Measurements from ENCODE around the gene RABEP2. TPM values are rescaled to one million over a fixed set of nuclear protein-coding genes. Genes with fewer than 3 reads are reported as not detected.

RABEP2 gene
- total RNA-seq, 1 experiment from 2014 or later = 17.5 TPM

DNA sequence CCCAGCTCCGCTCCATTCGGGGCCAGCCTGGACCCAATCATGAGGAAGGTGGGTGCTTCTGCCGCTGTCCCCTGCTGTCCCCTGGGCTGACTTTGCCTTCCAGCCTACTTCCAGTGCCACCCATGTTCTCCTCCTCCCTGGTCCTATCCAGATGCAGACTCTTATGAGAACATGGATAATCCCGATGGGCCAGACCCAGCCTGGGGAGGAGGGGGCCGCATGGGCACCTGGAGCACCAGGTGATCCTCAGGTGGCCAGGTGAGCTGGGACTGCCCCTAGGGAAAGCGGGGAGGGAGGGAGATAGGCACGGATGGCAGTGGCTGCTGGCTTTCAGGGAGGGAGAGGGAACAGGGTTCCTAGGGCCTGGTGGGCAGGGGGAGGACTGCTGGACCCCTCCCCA, 13.7 kb upstream of the RABEP2 start:
- no peak overlapping the region for H3K23ac ChIP-seq (ENCODE audit: insufficient read length, low read depth, low read length)
- H3K27me3 ChIP-seq (ENCODE audit: insufficient read depth, low read length) = no peaks in the 10 kb centered on the region
- Mint-ChIP-seq H3K9me3 (no peaks in the 10 kb centered on the region), H3K36me3 (ENCODE audit: insufficient read depth in 1 of 3, low read depth in 3 of 3) (no peaks in the 10 kb centered on the region; a peak in 1 of 7 replicates), H3K4me3 (no peak overlapping the region), H3K27ac (no peak overlapping the region), H3K4me1 (peaks cover 5 to 6% of the 10 kb centered on the region in 2 experiments), H3K27me3 (ENCODE audit: low read depth) (peaks cover 15% of the 10 kb centered on the region)
- no peak overlapping the region for H3K4me2 ChIP-seq (ENCODE audit: insufficient read depth, insufficient read length, low read length)
- no peaks in the 10 kb centered on the region for H3K79me1 ChIP-seq (ENCODE audit: insufficient read depth, low read depth, low read length, poor library complexity, severe bottlenecking)
- no peaks in the 10 kb centered on the region for H3K4me1 ChIP-seq (ENCODE audit: insufficient read depth, low read length)
- H3K9me3 ChIP-seq (ENCODE audit: control insufficient read depth, low read depth, low read length) = no peaks in the 10 kb centered on the region
- H2BK5ac ChIP-seq (ENCODE audit: insufficient read length, low read length) = no peak overlapping the region
- H3K18ac ChIP-seq (ENCODE audit: insufficient read length, low read depth, low read length) = no peak overlapping the region
- H2BK20ac ChIP-seq (ENCODE audit: low read depth, low read length, poor library complexity, severe bottlenecking) = no peak overlapping the region
- no peaks in the 10 kb centered on the region for H3K79me2 ChIP-seq (ENCODE audit: insufficient read depth, low read length)
- H4K20me1 ChIP-seq (ENCODE audit: control insufficient read depth, insufficient read depth, insufficient read length) = no peaks in the 10 kb centered on the region
- no peak for DNase-seq
- H4K8ac ChIP-seq (replicated peaks; ENCODE audit: insufficient read length, low read depth, low read length) = no peak overlapping the region
- H3K14ac ChIP-seq (ENCODE audit: insufficient read depth, low read length) = no peak overlapping the region
- H2BK12ac ChIP-seq (ENCODE audit: insufficient read length, low read depth, low read length) = no peak overlapping the region
- H2AK5ac ChIP-seq (ENCODE audit: insufficient read length, low read length) = no peak overlapping the region
- H3T11ph ChIP-seq (ENCODE audit: low read length) = no peak overlapping the region
- H4K5ac ChIP-seq (ENCODE audit: insufficient read length, low read depth, low read length) = no peak overlapping the region
- H3K56ac ChIP-seq (ENCODE audit: insufficient read length, low read depth, low read length) = no peak overlapping the region
- no peak overlapping the region for H4K91ac ChIP-seq (ENCODE audit: insufficient read length, low read depth, low read length)
- H3K23me2 ChIP-seq (ENCODE audit: insufficient read length, low read depth, low read length, poor library complexity, severe bottlenecking) = peaks cover 5% of the 10 kb centered on the region
- H2BK120ac ChIP-seq (ENCODE audit: low read depth, low read length, poor library complexity, severe bottlenecking) = no peak overlapping the region
- no peak overlapping the region for H3K27ac ChIP-seq (ENCODE audit: insufficient read length, low read depth, low read length)
- WGBS (ENCODE audit: extremely low coverage, insufficient read length, low lambda C conversion rate) = no CpG with 5 or more reads among the region's 7 CpGs
- TF ChIP-seq, protein P1, sequence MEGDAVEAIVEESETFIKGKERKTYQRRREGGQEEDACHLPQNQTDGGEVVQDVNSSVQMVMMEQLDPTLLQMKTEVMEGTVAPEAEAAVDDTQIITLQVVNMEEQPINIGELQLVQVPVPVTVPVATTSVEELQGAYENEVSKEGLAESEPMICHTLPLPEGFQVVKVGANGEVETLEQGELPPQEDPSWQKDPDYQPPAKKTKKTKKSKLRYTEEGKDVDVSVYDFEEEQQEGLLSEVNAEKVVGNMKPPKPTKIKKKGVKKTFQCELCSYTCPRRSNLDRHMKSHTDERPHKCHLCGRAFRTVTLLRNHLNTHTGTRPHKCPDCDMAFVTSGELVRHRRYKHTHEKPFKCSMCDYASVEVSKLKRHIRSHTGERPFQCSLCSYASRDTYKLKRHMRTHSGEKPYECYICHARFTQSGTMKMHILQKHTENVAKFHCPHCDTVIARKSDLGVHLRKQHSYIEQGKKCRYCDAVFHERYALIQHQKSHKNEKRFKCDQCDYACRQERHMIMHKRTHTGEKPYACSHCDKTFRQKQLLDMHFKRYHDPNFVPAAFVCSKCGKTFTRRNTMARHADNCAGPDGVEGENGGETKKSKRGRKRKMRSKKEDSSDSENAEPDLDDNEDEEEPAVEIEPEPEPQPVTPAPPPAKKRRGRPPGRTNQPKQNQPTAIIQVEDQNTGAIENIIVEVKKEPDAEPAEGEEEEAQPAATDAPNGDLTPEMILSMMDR (conservative IDR thresholded peaks at IDR 0.05) = no peak
- H2AFZ ChIP-seq (ENCODE audit: low read length) = no peak overlapping the region
- H3K9ac ChIP-seq (ENCODE audit: extremely low read depth, insufficient read length, low read length) = no peak overlapping the region
- H2BK15ac ChIP-seq (ENCODE audit: low read depth, low read length) = no peak overlapping the region
- no peak overlapping the region for H3K4ac ChIP-seq (ENCODE audit: low read depth, low read length)
